MG63 (cell line): Measurements from ENCODE around the gene FRYL. TPM values are rescaled to one million over a fixed set of nuclear protein-coding genes. Genes with fewer than 3 reads are reported as not detected.
"Not testable (repeated sequence)": the region's sequence is repeated elsewhere in the genome, so short reads cannot be mapped to it uniquely, and the experiment has no call there.

Experiments used
- DNase-seq: peaks from one replicate; pipeline ENCODE4 v3.0.0-alpha.2; 2020
- H3K27me3 ChIP-seq: fragments of 250-450 bp; sonication (Bioruptor Pico); 2 replicates; pipeline ENCODE4 v1.5.1; 2020; ENCODE audit warnings: mild to moderate bottlenecking, moderate library complexity
- H3K36me3 ChIP-seq: fragments of 250-450 bp; sonication (Bioruptor Pico); 2 replicates; pipeline ENCODE4 v1.5.1; 2020; ENCODE audit warnings: mild to moderate bottlenecking, moderate library complexity
- H3K4me3 ChIP-seq: fragments of 250-450 bp; sonication (Bioruptor Pico); 2 replicates; pipeline ENCODE4 v1.5.1; 2020; ENCODE audit warnings: mild to moderate bottlenecking, moderate library complexity
- H3K9me3 ChIP-seq: fragments of 250-450 bp; sonication (Bioruptor Pico); 2 replicates; pipeline ENCODE4 v1.5.1; 2020; ENCODE audit warnings: mild to moderate bottlenecking, moderate library complexity
- total RNA-seq: library from RNA; depleted of rRNA; stranded (reverse); fragments of >200 nt; shearing (Covaris generic); gene quantifications from 2 replicates; pipeline ENCODE4 v1.2.3, GENCODE V29; 2014; ENCODE audit warnings: low replicate concordance

Gene FRYL
- total RNA-seq, 1 experiment from 2014 or later = 9.7 TPM

DNA sequence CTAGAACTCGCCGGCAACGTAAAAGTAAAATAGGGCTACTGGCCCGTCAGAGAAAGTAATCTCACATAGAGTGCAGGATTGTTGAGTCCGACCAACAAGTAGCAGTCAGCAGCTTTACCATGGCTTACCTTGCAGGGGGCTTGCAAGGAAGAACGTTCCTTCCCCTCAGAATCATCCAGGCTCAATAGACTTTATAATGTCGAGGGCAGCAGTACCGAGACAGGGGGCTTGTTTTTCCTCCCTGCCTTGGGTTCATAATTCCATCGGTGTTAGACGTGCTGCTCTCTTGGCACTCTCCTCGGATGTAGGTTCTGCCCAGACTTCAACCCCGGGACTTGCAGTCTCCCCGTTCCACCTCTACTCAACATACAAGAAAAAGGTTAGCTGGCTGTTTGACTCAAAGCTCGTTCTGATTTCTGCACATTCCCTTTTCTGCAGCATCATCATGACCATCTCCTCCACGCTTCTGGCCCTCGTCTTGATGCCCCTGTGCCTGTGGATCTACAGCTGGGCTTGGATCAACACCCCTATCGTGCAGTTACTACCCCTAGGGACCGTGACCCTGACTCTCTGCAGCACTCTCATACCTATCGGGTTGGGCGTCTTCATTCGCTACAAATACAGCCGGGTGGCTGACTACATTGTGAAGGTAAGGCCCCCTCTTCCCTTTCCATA is 295.4 kb downstream of the FRYL start:
- DNase-seq = no peak
- Histone ChIP-seq H3K36me3 (no peaks in the 10 kb centered on the region), H3K27me3 (no peaks in the 10 kb centered on the region), H3K9me3 (no peaks in the 10 kb centered on the region), H3K4me3 (no peak overlapping the region)

DNA sequence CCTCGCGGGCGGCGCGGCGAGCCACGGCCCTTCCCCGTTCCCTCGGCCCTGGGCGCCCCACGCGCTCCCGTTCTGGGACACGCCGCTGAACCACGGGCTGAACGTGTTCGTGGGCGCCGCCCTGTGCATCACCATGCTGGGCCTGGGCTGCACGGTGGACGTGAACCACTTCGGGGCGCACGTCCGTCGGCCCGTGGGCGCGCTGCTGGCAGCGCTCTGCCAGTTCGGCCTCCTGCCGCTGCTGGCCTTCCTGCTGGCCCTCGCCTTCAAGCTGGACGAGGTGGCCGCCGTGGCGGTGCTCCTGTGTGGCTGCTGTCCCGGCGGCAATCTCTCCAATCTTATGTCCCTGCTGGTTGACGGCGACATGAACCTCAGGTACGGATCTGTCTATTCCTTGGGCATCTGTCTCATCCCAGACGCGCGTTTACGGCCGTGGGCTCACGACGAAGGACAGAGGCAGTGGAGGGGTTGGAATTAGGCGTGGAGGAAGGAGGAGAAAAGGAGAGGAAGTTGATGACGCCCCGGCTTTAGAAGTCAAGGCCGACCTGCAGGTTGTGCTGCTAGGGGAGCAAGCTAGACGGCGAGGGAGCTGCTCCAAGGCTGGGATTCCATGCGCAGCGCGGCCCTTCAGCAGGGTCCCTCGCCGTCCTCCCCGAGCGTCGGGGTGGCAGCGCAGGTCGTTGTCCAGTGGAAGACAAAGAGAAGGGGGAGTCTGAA is 296.1 kb downstream of the FRYL start:
- no peaks in the 10 kb centered on the region for H3K27me3 ChIP-seq
- H3K4me3 ChIP-seq = no peak overlapping the region; the same call in 1 of the 2 replicates
- H3K36me3 ChIP-seq = no peaks in the 10 kb centered on the region
- DNase-seq = no peak
- no peaks in the 10 kb centered on the region for H3K9me3 ChIP-seq

DNA sequence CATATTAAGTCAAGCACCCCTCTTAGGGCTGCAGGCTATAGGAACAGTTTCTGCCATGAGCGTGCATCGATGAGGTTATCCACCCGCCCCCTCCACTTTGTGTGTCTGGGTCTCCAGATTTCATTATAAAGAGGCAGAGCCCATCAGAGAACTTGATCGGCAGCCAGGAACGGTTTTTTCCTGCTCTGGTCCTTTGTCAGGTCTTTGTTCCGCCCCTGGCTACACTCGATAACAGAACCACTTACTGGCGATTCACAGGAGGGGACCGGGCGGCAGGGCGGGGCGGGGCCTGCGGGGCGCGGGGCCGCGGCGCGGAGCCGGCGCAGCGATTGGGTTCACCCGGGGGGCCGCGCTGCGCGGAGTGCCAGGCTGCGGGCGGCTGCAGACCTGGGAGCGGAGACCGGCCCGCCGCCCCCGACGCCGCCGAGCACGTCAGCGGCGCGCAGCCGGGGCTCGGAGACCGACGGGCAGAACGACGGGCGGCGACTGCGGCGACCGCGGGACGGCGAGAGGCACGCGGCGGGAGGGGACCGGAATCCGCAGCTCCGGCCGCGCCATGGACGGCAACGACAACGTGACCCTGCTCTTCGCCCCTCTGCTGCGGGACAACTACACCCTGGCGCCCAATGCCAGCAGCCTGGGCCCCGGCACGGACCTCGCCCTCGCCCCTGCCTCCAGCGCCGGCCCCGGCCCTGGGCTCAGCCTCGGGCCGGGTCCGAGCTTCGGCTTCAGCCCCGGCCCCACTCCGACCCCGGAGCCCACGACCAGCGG is 296.9 kb downstream of the FRYL start, which contains the start of gene SLC10A4:
Gene SLC10A4 (plus strand): TSS at position 338 of the 771 bp plus-strand sequence. CDS start 219 bp downstream, at position 557.
- no peaks in the 10 kb centered on the region for H3K36me3 ChIP-seq
- no peaks in the 10 kb centered on the region for H3K9me3 ChIP-seq
- no peaks in the 10 kb centered on the region for H3K27me3 ChIP-seq
- DNase-seq = peak; percentile 9
- peak within 1 kb of the TSS; percentile 24 for H3K4me3 ChIP-seq

DNA sequence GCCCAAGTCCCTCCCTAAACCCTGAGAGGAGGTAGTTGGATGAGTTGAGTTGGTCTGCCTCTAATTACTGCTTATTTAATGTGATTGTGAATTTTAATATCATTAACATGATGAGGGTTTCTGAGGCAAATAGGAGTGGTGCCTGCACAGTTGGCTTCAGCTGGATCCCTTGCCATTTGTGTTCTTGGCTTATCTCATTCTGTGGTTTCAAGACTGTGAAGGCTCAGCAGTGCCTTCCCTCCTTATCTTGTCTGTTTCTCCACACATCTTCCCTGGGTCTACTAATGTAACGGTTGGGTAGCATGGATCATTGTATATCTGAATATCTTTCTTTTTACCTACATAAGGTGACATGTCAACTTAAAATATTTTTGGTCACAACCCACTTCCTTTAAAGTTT is 298.5 kb downstream of the FRYL start:
- H3K9me3 ChIP-seq = no peaks in the 10 kb centered on the region
- no peaks in the 10 kb centered on the region for H3K27me3 ChIP-seq
- H3K4me3 ChIP-seq = no peak overlapping the region
- no peaks in the 10 kb centered on the region for H3K36me3 ChIP-seq
- DNase-seq = no peak

DNA sequence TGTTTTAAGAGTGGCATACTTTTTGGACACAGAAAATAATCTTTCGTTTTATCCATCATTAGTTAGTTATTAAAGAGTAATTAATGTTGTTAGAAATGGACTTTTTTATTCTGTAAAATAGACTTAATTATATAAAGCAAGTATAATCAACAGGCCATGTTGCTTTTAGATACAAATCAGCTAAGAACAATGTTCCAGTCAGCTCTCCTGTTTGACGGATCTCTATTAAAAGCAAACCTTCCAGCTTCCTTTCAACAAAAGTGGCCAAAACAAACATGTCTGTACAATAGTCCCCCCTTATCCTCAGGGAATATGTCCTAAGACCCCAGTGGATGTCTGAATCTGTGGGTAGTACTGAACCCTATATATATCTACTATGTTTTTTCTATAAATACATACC is 301.8 kb downstream of the FRYL start:
- H3K36me3 ChIP-seq = no peaks in the 10 kb centered on the region
- no peak overlapping the region for H3K4me3 ChIP-seq
- H3K27me3 ChIP-seq = no peaks in the 10 kb centered on the region
- DNase-seq = no peak
- H3K9me3 ChIP-seq = no peaks in the 10 kb centered on the region

DNA sequence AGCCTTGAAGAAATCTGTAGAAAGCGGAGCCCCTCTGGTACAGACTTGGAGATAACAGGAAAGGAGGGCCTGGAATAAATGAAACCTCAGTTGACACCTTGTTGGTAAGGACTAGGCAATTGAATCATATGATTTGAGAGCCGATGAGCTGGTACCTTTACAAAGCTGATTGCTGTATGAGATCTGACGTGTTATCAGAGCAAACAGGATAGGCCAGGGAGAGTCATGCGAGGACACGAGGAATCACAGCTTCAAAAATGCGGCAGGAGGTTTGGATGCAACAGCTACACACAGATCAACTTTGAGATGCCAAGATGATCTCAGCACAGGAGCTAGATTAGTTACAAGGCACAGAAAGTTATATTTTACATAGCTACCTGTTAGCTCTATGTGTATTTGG is 304.3 kb downstream of the FRYL start:
- no peaks in the 10 kb centered on the region for H3K36me3 ChIP-seq
- no peaks in the 10 kb centered on the region for H3K27me3 ChIP-seq
- H3K9me3 ChIP-seq = no peaks in the 10 kb centered on the region
- no peak for DNase-seq
- no peak overlapping the region for H3K4me3 ChIP-seq

DNA sequence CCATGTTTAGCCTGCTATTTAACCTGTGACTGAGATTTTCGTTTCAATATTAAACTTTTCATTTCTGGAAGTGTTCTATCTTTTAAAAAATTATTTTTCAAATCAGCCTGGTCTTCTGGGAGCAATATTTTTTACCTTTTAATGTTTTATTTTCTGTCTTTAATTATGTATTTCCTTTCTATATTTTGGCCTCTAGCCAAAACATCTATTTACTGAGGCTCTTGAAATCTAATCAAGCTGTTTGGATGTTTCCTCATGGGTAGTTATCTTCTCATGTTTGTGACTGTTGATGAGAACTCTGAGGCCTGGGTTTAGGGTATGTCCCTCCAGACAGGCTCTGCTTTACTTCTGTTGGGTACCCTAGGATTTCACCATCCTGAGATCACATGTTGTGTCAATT is 307.3 kb downstream of the FRYL start:
- Histone ChIP-seq H3K36me3 (no peaks in the 10 kb centered on the region), H3K4me3 (no peak overlapping the region), H3K27me3 (no peaks in the 10 kb centered on the region), H3K9me3 (no peaks in the 10 kb centered on the region)
- DNase-seq = no peak

DNA sequence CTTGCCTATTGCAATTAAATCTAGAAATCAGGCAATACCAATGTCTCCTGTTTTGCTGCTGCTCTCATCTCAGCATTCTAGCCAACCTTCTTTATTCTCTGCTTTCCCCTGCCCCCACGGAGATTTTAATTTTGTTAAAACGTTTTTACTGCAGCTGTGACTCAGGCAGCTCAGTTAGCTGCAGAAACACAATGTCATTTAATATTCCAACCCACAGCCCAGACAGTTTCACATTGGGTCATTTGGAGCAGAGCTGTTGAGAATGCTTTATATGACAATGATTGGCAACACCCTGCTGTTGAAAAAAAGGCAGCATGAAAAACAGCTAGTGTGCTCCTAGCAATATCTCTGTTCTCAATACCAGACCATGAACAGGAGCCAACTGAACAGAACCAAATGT is 309.5 kb downstream of the FRYL start:
- H3K36me3 ChIP-seq = no peaks in the 10 kb centered on the region
- no peak for DNase-seq
- no peaks in the 10 kb centered on the region for H3K27me3 ChIP-seq
- H3K9me3 ChIP-seq = no peaks in the 10 kb centered on the region
- H3K4me3 ChIP-seq = no peak overlapping the region

DNA sequence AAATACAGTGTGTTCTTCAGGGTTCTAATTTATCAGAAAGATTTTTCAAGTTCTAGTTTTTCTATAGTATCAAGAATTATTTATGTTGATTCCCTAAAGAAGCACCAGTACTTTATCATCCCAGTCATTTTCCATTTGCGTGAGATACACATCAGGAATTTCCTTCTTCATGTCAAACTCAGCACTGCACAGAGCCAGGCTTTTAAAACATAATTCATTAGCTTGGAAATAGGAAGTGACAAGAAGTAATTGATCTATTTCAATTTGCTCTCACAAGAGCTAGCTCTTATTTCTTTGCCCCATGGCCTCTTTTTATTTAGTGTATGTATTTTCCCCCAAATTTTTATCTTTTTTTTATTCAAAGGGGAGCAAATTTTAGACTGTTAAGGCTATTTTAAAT is 309.9 kb downstream of the FRYL start:
- no peaks in the 10 kb centered on the region for H3K36me3 ChIP-seq
- no peaks in the 10 kb centered on the region for H3K27me3 ChIP-seq
- DNase-seq = no peak
- no peak overlapping the region for H3K4me3 ChIP-seq
- H3K9me3 ChIP-seq = no peaks in the 10 kb centered on the region

DNA sequence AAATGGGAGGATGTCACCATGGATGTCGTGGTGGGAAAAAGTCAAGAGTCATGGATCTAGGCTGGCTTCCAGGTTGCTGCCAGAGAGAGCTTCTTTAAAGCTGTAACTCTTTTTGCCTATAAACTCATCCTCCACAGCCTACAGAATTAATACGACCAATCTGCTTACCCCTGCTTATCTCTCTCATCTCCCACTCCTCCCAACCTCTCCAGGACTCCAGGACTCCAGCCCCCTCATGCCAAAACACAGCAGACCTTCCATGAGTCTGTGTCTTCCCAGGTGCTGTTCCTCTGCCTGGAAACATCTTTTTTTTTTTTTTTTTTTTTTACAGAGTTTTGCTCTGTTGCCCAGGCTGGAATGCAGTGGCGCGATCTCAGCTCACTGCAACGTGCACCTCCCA is 312.2 kb downstream of the FRYL start:
- Histone ChIP-seq H3K4me3 (no peak overlapping the region), H3K36me3 (no peaks in the 10 kb centered on the region), H3K9me3 (no peaks in the 10 kb centered on the region)

DNA sequence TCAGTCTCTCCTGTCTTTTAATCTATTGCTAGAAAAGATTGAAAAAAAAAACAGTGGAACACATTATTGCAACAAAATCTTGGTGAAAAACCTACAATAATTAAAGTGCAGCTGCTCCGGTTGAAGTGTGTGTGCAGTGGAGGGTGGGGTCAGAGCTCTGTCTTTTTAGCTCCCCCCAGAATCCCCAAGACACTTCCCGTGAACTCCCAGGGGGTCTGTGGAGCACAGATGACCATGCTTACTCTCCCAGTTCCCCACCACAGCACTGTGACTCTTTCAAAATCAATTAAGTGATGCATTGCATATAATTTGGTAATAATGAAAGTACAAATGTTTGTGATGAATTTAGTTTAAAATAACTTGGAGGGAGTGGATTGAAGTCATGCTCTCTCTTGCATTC is 312.6 kb downstream of the FRYL start:
- Histone ChIP-seq H3K4me3 (no peak overlapping the region), H3K36me3 (no peaks in the 10 kb centered on the region), H3K9me3 (no peaks in the 10 kb centered on the region), H3K27me3 (no peaks in the 10 kb centered on the region)
- no peak for DNase-seq

More for the DNA sequence above, 312.2 kb downstream of the FRYL start:
- DNase-seq = no peak
- H3K27me3 ChIP-seq = no peaks in the 10 kb centered on the region

DNA sequence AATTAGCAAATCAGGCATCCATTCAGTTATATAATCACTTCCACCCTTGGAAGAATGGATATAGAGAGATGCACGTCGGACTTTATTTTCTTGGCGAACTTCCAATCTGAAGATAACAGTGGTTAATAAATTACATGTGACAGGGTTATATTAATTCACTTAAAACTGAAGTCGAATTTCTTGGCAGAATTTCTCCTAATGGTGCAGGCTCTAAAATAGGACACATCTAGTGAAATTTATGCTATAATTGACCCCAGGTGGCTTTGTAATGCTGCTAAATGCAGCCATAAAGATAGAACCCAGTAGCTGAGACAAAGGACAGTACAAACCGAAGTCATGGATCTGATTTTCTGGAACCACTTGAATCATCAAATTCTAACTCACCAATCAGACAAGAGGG is 317.7 kb downstream of the FRYL start:
- no peaks in the 10 kb centered on the region for H3K36me3 ChIP-seq
- no peaks in the 10 kb centered on the region for H3K9me3 ChIP-seq
- no peak for DNase-seq
- no peaks in the 10 kb centered on the region for H3K27me3 ChIP-seq
- no peak overlapping the region for H3K4me3 ChIP-seq

DNA sequence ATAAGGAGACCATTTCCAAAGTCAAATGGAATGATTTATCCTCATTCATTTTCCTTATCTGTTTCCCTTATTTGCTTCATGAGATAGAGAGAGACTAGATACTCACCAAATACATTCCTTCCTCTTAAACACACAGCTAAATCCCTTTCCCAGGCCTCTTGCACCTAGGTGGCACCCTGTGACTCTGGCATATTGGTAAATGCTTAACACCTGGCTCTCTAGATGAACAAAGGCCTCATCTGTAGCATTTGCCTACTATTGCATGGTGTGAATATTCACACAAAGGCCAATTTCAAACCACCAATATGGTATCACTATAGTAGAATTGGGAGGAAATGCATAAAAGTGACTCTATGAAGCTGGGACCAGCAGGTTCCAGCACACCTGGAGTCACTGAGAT is 319.1 kb downstream of the FRYL start:
- no peak for DNase-seq
- Histone ChIP-seq H3K4me3 (no peak overlapping the region), H3K36me3 (no peaks in the 10 kb centered on the region), H3K9me3 (no peaks in the 10 kb centered on the region), H3K27me3 (no peaks in the 10 kb centered on the region)

DNA sequence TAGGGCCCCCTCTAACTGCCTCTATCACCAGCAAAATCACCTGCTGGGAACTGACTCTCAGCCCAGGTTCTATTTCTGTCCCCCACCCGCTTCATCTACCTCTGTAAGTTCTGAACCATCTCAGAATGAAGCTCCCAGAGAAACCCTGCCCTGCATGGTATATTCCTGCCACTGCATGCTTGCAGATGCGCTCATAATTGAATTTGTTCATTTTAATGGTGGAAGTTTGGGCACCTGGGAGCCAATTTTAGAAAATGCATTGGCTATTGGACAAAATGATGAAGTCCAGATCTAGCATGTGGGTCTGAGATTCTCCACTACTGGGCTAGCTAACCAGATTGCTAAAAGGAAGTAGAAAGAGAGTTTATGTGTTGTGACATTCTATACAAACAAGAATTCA is 325.5 kb downstream of the FRYL start:
- H3K36me3 ChIP-seq = no peaks in the 10 kb centered on the region
- H3K27me3 ChIP-seq = no peaks in the 10 kb centered on the region
- DNase-seq = no peak
- no peak overlapping the region for H3K4me3 ChIP-seq
- no peaks in the 10 kb centered on the region for H3K9me3 ChIP-seq

DNA sequence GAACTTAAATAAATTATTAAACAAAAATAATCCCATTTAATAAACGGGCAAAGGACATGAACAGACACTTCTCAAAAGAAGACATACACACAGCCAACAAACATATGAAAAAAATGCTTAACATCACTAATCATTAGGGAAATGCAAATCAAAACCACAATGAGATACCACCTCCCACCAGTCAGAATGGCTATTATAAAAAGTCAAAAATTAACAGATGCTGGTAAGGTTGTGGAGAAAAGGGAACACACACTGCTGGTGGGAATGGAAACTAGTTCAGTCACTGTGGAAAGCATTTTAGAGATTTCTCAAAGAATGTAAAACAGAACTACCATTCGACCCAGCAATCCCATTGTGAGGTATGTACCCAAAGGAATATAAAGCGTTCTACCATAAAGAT is 328.4 kb downstream of the FRYL start:
- H3K36me3 ChIP-seq, H3K4me3 ChIP-seq, H3K27me3 ChIP-seq, DNase-seq, H3K9me3 ChIP-seq: not testable (repeated sequence)

DNA sequence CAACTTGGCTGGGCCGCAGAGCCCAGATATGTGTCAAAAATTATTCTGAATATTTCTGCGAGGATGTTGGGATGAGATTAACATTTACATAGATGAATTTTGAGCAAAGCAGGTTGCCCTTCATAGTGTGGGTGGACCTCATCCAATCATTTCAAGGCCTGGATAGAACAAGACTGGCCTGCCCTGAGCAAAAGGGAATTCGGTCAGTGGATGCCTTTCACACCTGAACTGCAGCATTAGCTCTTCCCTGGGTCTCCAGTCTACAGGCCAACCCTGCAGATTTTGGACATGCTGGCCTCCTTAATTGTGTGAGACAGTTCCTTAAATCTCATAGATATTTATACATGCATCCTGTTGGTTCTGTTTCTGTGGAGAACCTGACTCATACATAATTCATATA is 329.3 kb downstream of the FRYL start:
- no peaks in the 10 kb centered on the region for H3K9me3 ChIP-seq
- DNase-seq = no peak
- H3K4me3 ChIP-seq = no peak overlapping the region
- H3K27me3 ChIP-seq = no peaks in the 10 kb centered on the region
- H3K36me3 ChIP-seq = no peaks in the 10 kb centered on the region

DNA sequence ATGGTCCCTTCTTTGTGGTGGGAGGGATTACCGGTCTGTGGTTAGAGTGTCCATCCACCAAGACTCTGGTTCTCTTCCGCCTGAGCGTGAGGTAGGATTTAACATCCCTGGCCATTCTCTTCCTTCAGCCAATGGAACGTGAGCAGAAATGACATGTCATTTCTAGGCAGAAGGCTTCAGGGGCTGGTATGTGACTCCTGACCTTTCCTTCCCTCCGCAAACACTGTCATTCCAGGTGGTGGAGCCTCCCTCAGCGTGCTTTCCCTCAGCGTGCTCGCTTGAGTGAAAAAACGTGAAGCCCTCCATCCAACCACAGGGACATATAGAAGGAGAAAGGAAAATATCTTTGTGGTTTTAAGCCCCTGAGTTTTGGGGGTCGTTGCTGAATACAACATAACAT is 330.9 kb downstream of the FRYL start:
- H3K4me3 ChIP-seq = no peak overlapping the region
- no peaks in the 10 kb centered on the region for H3K27me3 ChIP-seq
- H3K9me3 ChIP-seq = no peaks in the 10 kb centered on the region
- no peaks in the 10 kb centered on the region for H3K36me3 ChIP-seq
- no peak for DNase-seq
